ENCODE results near the gene MFSD6. TPM values are rescaled to one million over a fixed set of nuclear protein-coding genes. Genes with fewer than 3 reads are reported as not detected.

The MFSD6 gene
- total RNA-seq, 1 experiment from 2014 or later = 4.7 TPM

DNA sequence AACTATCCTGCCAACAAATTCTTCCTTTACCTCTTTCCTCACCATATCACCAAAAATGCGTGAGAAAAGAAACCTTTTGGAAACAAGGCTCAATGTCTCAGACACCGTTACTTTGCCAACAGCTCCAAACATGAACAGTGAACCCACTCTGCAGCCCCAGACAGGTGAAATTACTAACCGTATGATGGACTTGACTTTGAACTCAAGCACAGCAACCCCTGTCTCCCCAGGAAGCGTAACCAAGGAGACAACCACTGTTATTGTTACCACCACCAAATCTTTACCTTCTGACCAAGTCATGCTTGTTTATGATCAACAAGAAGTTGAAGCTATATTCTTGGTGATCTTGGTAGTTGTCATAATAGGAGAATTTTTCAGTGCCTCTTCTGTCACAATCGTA, 28.4 kb downstream of the MFSD6 start:
- no peak for DNase-seq (ENCODE audit: low spot score)

DNA sequence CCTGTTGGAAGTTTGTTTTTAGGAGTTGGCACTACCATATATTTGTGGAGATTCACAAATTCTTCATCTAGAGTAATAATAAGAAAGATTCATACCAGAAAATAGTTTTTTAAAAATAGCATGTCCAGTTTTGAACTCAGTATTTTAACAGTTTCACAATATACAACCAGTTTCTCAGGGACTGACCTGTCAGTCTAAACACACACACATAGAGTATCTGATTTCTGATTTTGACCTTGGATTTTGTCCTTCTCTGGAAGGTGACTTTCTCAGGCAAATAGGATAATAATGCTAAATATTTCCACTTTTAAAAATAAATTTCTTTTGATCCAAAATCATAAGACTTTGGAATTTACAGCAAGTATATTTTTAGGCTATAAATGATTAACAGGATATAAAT, 32.0 kb downstream of the MFSD6 start:
- DNase-seq (ENCODE audit: low spot score) = no peak

DNA sequence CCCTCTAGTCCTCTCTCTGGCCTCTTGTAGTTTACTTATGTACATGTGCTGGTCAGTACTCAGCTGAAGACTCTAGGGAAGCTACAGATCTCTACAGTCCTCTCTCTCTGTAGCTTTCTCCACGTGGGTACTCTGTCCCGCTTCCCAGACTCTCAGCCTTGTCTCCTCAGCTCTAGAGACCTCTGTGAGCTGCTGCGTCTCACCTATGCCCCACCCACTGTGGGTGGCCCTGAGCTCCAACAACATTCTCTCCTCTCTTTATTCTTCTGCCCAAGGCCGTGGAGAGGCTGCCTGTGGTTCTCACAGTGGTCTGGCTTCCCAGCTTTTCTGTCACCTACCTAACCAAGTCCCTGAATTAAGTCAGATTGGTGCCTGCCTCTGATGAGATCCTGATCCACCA, 33.4 kb downstream of the MFSD6 start:
- no peak for DNase-seq (ENCODE audit: low spot score)

DNA sequence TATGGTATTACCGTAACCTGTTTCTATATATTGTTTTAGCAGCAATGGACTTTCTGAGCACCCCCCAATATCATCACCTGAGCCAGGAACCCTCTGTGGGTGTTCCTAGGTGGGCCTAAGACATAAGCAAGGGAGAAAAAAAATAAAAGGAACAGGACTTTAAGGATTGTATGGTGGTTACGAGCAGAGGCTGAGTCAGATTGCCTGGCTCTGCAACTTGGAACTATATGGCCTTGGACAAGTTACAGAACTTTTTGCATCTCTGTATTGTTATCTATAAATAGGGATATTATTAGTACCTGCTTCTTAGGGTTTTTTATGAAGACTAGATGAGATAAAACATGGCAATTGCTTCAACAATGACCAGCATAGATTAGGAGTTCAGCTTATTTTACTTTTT, 34.9 kb downstream of the MFSD6 start:
- DNase-seq (ENCODE audit: low spot score) = no peak

DNA sequence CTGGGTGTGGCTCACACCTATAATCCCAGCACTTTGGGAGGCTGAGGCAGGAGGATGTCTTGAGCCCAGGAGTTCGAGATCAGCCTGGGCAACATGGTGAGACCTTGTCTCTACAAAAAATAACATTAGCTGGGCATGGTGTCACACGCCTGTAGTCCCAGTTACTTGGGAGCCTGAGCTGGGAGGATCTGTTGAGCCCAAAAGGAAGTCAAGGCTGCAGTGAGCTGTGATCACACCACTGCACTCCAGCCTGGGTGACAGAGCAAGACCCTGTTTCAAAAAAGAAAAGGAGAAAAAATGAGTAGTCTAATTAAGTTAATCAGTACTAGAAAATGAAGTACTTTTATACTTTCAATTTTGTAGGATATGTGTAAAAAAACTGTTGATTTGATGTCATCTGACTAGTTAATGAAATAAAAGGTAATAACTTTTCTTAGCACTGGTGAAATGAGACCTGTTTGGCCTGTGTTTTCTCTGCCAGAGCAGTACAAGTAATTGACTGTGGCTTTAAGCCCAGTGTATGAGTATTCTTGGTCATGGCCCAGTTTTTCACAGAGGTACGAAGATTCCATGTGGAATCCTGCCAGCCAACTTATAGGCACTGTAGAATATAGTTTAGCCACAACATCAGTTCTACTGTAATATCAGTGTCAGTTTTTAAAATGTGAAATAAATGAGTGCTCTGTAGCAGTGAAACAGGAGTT, 35.8 kb downstream of the MFSD6 start:
- no peak for DNase-seq (ENCODE audit: low spot score)

DNA sequence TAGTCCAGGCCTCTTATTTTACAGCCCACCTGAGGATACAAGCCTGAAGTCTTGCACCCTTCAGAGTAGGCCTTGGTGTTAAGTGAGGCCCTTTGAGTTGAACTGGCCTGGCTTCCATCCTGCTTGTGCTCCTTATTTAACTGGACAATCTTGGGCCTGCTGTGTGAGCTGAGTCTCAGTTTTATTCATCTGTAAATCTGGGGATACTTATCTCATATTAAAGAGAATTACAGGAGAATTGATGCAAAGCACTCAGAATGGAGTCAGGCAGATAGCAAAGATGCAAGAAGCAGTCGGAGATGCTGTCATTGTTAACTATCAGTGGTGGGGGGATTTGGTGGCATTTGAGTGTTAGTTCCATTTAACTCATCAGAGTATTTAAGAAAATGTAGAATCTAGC, 36.8 kb downstream of the MFSD6 start:
- no peak for DNase-seq (ENCODE audit: low spot score)

DNA sequence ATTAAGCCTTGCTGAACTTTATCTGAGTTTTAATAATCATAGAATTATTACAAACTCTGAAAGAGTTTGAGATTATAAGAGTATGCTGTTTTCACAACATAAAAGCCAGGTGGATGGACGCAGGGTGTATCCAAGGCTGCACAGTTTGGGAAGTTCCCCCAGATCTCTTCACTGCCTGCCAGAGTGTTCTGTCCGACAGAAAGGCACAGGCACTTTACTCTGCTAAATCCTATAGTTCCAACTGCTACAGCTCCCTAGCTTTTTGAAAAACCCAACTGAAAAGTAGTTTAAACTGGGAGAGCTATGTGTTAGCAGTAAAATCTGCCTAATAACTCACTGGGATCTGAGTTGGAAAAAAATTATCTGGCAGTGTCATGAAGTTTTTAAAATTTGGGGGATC, 38.0 kb downstream of the MFSD6 start:
- DNase-seq (ENCODE audit: low spot score) = no peak

DNA sequence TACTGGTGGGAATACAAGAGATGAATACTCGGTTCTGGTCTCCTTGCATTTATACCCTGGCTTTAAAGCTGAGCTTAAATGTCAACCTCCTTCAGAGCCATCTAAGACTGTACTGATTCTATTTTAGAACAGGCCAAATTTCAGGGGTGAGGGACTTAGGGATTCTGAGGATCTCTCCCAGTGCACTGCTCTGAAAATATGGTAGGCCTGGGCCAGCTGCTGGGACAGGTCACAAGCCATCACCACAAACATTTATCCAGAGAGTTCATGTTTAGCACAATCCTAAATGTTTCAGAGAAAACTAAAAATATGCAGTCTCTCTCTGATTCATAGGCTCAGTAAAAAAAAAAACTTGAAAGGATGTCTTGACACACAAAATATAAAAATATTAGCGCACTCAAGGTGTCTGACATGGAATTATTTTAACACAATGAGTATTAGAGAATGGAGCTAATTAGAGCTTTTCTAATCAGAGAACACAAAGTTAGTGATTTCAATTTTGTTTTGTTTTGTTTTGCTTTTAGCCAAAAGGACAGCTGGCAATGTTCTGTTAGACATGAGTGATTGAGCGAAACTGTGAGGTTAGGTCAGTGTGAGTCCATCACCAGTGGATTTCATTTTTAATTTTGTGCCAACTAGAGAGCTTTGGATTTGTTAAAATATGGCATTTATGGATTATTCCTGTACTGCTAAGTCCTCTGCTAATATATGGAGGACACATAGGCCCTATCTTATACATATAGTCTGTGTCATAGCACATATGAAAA, 38.8 kb downstream of the MFSD6 start:
- no peak for DNase-seq (ENCODE audit: low spot score)

DNA sequence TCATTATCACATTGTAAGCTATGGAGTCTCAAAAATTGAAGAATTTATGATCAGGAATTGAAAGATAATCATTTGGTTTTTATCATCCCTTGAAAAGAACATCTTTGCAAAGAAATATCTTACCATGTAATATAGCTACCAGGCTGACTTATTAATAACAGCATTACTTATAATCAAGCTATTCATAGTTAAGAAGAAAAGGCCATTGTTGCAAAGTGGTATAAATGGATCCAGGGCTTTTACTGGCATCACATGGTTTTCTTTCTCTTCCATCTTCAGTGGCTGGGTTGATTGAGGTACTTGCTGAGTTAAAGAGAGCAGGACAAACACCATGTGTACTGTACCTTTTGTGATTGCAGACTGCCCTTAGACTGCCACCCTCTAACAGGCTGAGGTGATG, 39.6 kb downstream of the MFSD6 start:
- no peak for DNase-seq (ENCODE audit: low spot score)

DNA sequence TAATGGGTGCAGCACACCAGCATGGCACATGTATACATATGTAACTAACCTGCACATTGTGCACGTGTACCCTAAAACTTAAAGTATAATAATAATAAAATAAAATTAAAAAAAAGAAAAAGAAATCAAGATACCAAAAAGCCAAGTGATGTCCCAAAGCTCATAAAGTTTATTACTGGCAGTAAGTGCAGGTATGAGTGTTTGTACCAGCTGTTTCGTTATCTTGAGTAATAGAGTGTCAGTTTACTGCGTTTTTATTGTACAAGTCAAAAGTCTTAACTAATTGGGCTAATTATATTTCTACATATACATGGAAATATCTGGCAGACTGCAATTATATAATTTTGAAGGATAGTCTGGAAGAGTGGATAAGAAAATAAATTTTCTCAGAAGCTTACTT, 41.8 kb downstream of the MFSD6 start:
- no peak for DNase-seq (ENCODE audit: low spot score)

DNA sequence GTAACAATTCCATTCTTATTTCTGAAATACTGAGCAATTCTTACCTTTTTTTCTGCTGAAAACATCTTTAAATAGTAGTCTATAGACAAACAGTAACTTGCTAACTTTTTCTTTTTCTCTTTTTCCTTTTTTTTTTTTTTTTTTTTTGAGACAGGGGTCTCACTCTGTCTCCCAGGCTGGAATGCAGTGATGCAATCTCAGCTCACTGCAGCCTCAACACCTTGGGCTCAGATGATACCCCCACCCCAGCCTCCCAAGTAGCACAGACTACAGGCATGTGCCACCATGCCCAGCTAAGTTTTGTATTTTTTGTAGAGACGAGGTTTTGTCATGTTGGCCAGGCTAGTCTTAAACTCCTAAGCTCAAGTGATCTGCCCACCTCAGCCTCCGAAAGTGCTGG, 42.2 kb downstream of the MFSD6 start:
- DNase-seq (ENCODE audit: low spot score) = no peak

DNA sequence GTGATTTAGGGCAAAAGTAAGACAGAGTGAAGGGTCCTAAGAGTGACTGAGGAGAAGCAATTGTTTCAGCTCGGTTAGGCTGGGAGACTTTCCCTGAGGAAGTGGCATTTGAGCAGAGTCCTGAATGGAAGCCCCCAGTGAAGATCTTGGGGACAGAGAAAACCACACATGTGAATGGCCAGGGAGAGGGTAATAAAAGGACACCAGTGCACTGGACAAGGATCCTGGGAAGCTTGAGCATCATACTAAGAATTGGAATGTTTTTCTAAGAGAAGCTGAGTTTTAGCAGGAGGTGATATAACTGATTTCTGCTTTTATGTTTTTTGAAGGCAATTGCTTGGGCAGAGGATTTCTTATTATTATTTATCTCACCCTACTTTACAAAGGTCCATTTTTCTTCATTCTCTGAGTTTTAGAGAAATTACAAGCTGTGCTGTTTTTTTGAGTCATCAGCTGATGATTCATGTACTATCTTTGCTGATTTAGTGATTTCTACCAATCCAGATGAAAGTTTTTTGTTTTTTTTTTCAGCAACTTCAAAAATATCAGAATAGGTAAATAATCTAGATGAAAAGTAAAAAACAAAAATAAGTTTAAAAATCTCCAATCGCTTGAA, 43.5 kb downstream of the MFSD6 start:
- DNase-seq (ENCODE audit: low spot score) = no peak

DNA sequence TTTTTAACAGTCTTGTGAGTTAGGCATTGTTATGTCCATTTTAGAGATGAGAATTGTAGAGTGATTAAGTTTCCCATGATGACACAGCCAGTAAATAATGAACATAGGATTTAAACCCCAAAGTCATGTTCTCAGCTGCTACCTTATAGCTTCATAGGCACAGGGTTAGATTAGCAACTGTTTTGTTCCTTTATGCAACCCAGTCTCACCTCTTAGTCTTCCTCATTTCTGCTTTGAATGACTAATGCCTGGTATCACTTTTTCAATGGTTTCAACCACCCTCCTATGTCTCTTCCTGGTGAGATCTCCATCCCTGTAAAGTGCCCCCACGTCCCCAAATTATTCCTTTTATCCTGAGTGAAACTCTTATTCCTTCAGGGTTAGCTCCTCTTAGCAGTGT, 44.3 kb downstream of the MFSD6 start:
- no peak for DNase-seq (ENCODE audit: low spot score)

DNA sequence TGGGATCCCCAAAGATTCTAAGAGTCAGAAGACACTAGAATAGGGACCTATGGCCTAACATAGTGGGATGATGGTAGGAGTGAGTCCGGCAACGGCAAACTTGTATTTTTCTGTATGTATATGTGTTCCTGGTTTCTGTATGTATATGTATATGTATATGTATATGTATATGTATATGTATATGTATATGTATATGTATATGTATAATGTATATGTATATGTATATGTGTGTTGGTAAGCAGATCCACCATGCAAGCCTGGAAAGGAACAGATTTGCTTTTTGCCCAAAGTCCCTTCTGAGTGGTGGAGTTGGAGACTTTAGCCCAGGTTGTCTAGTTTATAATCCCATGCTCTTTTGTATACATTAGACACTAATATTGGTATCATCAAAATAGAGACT, 46.6 kb downstream of the MFSD6 start:
- DNase-seq (ENCODE audit: low spot score) = no peak

DNA sequence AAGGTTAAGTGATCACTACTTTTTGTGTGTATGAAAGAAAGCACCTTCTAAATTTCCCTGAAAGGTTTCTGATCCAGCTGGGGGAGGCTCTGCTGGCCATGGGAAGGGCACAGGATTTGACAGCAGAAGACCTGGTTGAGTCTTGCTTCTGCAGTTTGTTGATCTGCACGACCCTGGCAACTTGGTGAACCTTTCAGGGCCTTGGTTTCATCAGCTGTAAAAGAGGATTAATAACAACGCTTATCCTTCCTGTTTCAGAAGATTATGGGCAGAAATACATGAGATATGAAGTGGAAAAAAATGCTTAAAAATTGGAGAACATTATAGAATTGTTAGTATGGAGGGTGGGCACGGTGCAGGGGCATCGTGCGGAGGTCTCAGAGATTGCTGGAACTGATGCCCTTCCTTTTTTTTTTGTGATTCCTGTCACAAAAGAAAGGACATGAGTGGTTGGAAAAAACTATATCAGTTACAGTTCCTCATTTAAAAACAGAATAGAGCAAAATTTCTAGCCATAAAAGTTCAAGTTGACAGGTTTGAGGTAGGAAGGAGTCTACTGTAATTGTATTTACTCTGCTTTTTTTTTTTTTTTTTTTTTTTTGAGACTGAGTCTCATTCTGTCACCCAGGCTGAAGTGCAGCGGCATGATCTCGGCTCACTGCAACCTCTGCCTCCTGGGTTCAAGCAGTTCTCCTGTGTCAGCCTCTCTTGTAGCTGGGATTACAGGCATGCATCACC, 47.4 kb downstream of the MFSD6 start:
- no peak for DNase-seq (ENCODE audit: low spot score)

DNA sequence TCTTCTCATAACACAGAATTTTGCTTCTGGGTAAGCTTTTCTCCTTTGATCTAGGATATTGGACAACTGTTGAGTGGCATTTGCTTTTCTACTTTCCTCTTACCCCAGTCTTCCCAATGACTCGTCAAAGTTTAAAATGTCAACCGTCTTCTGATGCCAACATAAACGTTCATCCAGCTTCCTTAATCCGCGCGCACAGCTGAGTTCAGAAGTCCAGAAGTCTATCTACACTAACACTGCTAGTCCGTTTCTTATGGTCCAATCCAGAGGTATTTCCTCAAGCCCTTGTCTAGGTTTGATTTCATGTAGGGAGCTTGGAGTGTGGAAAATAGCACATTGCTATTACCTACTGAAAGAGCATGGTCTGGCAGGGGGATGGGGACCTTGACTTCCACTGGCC, 48.7 kb downstream of the MFSD6 start:
- no peak for DNase-seq (ENCODE audit: low spot score)

DNA sequence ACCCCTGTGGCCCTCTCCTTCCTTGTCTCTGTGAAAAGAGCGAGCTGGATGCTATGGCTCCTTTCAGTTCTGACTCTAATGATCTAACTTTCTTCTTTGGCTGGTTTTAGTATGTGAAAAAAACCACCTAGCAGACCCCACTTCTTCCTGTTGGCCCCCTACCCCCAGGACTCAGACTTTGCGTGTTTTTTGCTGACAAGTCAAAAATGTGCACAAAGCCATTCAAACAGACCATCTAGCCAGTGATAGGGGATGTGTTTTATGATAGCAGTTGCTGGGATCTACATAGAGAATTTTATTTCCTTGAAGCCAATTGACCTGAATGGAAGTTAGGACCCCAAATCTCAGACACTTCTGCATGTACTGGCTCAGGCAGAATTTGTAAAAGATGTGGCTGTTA, 49.1 kb downstream of the MFSD6 start:
- DNase-seq (ENCODE audit: low spot score) = no peak

DNA sequence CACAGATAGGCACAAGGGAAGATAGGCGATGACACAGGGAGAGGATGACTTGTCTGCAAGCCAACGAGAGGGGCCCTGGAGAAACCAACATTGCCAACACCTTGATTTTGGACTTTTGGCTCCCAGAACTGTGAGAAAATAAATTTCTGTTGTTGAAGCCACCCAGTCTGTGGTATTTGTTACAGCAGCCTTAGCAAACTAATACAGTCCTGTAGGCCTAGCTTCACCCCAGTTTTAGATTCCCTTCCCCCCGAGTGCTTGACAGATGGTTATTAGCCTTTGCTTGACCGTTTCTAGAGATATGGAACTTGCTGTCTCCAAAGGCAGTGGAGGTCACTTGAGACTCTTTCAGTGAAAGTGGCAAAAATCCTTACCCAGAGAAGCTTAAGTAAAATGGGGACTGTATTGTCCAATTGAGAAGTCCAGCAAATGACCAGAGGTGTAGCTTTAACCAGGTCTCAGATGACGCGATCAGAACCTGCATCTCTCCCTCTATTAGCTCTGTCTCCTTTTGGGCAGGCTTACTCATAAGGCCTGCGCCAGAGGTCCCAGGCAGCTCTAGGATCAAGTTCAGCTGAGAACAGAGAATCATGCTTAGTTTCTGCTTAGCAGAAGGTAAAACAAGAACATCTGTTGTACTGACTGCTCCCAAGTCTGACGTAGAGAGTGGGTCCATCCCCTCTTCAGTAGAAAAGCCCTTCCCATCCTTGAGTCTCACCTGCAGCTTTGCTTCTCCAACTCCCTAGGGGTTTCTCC, 50.4 kb downstream of the MFSD6 start:
- no peak for DNase-seq (ENCODE audit: low spot score)

DNA sequence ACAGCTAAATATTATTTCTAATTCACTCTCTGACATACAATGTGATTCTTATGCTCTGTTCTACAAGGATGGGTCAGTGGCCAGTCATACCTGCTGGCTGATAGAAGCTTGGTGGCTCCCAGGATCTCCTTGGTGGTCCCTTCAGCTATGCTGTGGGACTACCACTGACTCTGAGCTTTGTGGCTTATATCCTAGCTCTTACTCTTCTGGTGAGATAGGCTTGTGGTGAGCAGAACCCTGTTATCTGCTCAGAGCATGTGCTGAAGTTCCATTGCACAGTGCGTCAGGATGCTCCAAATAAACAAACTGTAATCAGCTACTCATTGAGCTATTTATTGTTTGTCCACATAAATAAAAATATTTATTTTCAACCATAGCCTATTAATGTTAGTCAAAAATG, 51.7 kb downstream of the MFSD6 start:
- no peak for DNase-seq (ENCODE audit: low spot score)

DNA sequence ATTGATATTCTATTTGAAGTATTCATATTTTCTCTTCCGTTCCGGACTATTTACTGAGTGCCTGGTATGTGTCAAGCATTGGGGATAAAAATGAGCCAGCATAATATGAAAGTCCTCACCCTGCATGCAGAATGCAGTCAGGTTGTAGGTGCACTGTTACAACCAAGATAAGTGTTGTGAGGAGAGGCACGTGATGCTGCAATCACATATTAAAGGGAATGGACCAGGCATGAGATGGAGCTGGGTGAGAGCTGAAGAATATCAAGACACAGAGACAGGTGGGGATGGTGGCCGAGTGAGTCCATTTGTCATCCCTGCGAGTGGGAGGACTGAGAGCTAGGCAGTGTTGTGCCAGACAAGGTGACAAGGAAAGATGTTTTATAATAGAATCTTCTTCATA, 52.3 kb downstream of the MFSD6 start:
- DNase-seq (ENCODE audit: low spot score) = no peak

DNA sequence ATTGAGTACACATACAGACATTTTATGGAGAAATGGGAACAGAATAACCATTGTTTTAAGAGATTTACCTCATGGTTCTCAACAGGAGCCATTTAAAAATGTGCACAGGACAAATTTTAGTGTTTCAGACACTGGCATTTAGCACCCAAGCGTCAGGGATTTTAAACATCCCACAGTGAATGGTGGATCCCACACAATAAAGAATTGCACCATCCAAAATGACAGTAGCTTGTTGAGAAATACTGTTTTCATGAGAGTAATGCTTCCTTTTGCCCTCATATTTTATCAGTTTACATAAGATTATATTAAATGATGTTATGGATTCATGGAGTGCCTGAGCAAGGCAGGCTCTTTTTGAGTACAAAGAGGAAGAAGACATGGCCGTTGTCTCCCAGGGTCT, 54.0 kb downstream of the MFSD6 start:
- DNase-seq (ENCODE audit: low spot score) = no peak

DNA sequence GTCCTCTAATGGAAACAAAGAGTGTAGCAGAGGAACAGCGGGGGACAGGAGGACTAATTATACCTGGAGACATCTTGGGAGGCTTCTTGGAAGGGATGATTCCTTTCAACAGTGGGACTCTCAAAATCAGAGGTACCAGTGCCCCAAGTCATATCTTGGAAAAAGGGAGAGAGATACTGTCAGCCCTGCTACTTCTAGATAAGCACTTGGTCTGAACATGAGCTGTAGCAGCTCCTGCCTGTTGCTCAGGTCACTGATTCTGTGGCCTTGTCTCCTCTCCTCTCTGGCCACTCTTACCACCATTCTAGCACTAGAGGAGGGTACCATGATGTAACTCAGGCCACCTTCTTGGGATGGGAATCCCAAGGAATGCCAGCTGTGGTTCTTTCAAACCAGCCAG, 54.5 kb downstream of the MFSD6 start:
- DNase-seq (ENCODE audit: low spot score) = no peak

All from H4 (cell line).